Measurements from ENCODE around the gene QKI. TPM values are rescaled to one million over a fixed set of nuclear protein-coding genes. Genes with fewer than 3 reads are reported as not detected.
A peak's percentile ranks its signal among the peaks of the same experiment; 100 is the strongest.

QKI gene
- 290 and 308 TPM in 2 replicates for total RNA-seq
- long read RNA-seq, full-length matches to known transcripts: 13 of 62 reads
- long read RNA-seq, partial matches to known transcripts: 14 of 62 reads
- long read RNA-seq, other reads (novel, unspliced or antisense): 35 of 62 reads

DNA sequence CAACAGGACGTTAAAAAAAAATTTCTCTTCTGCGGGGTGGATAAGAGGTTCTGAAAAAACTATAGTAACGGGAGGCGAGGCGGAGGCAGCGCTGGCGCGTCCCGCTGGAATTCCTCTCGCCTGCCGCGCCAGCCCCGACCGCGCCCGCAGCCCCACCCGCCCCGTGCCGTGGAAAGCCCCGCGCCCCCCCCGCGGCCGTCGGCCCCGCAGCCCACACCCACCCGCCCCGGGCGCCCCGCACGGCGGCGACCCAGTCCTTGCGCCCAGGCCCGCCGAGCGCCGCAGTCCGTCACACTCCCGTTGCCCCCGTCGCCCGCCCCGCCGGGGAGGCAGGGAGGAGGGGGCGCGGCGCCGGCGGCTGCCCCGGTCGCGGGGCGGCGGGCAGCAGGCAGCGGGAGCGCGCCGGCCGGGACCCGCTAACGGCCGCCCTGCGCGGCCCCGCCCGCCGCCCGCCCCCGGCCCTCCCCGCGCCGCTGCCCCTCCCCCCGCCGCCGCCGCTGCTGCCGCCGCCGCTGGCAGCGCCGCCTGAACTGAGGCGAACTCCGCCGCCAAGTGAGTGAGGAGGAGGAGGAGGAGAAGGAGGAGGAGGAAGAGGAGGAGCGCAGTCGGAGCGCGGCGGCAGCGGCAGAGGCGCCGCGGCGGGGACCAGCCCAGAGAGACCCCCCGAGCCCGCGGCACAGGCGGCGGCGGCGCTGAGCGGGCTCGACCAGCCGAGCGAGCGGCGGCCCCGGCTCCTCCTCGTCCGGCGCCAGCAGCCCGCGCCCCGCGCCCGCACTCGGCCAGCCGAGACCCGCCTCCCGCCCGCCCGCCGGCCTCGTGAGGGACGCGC, at the start of gene QKI:
Gene QKI (plus strand): TSS at position 602 of the 829 bp plus-strand sequence. CDS start 476 bp downstream, outside the sequence.
- no peak for TF ChIP-seq CTCF (IDR thresholded peaks at IDR 0.05)
- no peaks in the 10 kb centered on the region for H3K9me3 Mint-ChIP-seq (ENCODE audit: unreplicated experiment)
- H3K27ac Mint-ChIP-seq (ENCODE audit: unreplicated experiment): peak within 1 kb of the TSS; percentile 89
- peaks cover 27% of the 10 kb centered on the region for H3K4me1 Mint-ChIP-seq (ENCODE audit: unreplicated experiment)
- peak; percentile 91 for DNase-seq (ENCODE audit: extremely low spot score, unreplicated experiment)
- H3K36me3 Mint-ChIP-seq (ENCODE audit: unreplicated experiment): peaks cover 10% of the 10 kb centered on the region
- H3K4me3 Mint-ChIP-seq (ENCODE audit: unreplicated experiment): peak within 1 kb of the TSS; percentile 76
- no peaks in the 10 kb centered on the region for H3K27me3 Mint-ChIP-seq (ENCODE audit: unreplicated experiment)

- H3K4me1 Mint-ChIP-seq (ENCODE audit: unreplicated experiment): no peaks in the 10 kb centered on the region
- H3K27ac Mint-ChIP-seq (ENCODE audit: unreplicated experiment): no peak overlapping the region
- H3K9me3 Mint-ChIP-seq (ENCODE audit: unreplicated experiment): no peaks in the 10 kb centered on the region
- H3K27me3 Mint-ChIP-seq (ENCODE audit: unreplicated experiment): no peaks in the 10 kb centered on the region
- no peak overlapping the region for H3K4me3 Mint-ChIP-seq (ENCODE audit: unreplicated experiment)
- TF ChIP-seq CTCF (IDR thresholded peaks at IDR 0.05): no peak
- DNase-seq (ENCODE audit: extremely low spot score, unreplicated experiment): no peak
- no peaks in the 10 kb centered on the region for H3K36me3 Mint-ChIP-seq (ENCODE audit: unreplicated experiment)
These were observed 48.2 kb upstream of the QKI start for GRCh38 chr6:163366288-163366687.

GRCh38 chr6:163367497-163368183, 46.9 kb upstream of the QKI start:
- H3K4me3 Mint-ChIP-seq (ENCODE audit: unreplicated experiment): no peak overlapping the region
- no peak for DNase-seq (ENCODE audit: extremely low spot score, unreplicated experiment)
- no peak overlapping the region for H3K27ac Mint-ChIP-seq (ENCODE audit: unreplicated experiment)
- no peaks in the 10 kb centered on the region for H3K9me3 Mint-ChIP-seq (ENCODE audit: unreplicated experiment)
- no peaks in the 10 kb centered on the region for H3K4me1 Mint-ChIP-seq (ENCODE audit: unreplicated experiment)
- H3K27me3 Mint-ChIP-seq (ENCODE audit: unreplicated experiment): no peaks in the 10 kb centered on the region
- H3K36me3 Mint-ChIP-seq (ENCODE audit: unreplicated experiment): no peaks in the 10 kb centered on the region
- no peak for TF ChIP-seq CTCF (IDR thresholded peaks at IDR 0.05)

DNA sequence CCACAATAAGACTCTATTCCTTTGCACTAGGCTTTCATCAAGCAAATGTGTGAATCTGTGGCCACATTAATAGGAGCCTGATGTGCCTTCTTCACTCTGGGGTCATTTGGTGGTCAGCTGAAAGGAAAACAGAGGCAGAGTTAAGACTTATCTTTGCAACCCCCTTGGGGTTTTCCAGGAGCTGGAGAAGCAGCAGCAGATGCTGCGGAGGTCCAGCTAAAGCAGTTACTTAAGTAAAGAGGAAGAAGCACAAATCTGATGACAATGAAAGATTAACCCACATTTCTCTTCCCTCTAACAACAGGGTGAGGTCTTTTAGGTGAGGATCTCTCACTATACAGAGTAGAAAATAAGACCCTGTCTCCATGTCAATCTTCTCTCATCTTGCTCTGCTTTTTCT, 45.4 kb upstream of the QKI start:
- H3K4me1 Mint-ChIP-seq (ENCODE audit: unreplicated experiment): no peaks in the 10 kb centered on the region
- no peak overlapping the region for H3K4me3 Mint-ChIP-seq (ENCODE audit: unreplicated experiment)
- H3K36me3 Mint-ChIP-seq (ENCODE audit: unreplicated experiment): no peaks in the 10 kb centered on the region
- no peaks in the 10 kb centered on the region for H3K27me3 Mint-ChIP-seq (ENCODE audit: unreplicated experiment)
- no peak overlapping the region for H3K27ac Mint-ChIP-seq (ENCODE audit: unreplicated experiment)
- no peak for TF ChIP-seq CTCF (IDR thresholded peaks at IDR 0.05)
- DNase-seq (ENCODE audit: extremely low spot score, unreplicated experiment): no peak
- no peaks in the 10 kb centered on the region for H3K9me3 Mint-ChIP-seq (ENCODE audit: unreplicated experiment)

Data from osteocyte (in vitro differentiated cells).